ACC112 (cell line): Measurements from ENCODE around the gene ODF2.
A peak's percentile ranks its signal among the peaks of the same experiment; 100 is the strongest.

ENCODE experiments used
- H2AFZ ChIP-seq: fragments of 200-600 bp; sonication (generic); one replicate; pipeline ENCODE4 v1.6.0; 2017; ENCODE audit warnings: antibody characterized with exemption, low read length; ENCODE audit not compliant: unreplicated experiment
- H3K27ac ChIP-seq: fragments of 200-600 bp; sonication (generic); 2 replicates; pipeline ENCODE4 v1.5.1; 2014; ENCODE audit warnings: low read depth, mild to moderate bottlenecking, antibody characterized with exemption, low read length, moderate library complexity
- H3K27me3 ChIP-seq: fragments of 200-600 bp; sonication (generic); 2 replicates; pipeline ENCODE4 v1.6.1; 2014; ENCODE audit warnings: mild to moderate bottlenecking, antibody characterized with exemption, low read length, moderate library complexity, mixed read lengths; ENCODE audit not compliant: insufficient read depth
- H3K36me3 ChIP-seq: fragments of 200-600 bp; sonication (generic); 2 replicates; pipeline ENCODE4 v1.6.1; 2016; ENCODE audit warnings: mild to moderate bottlenecking, antibody characterized with exemption, low read length, moderate library complexity, mixed read lengths; ENCODE audit not compliant: insufficient read depth
- H3K4me1 ChIP-seq: fragments of 200-600 bp; sonication (generic); one replicate; pipeline ENCODE4 v1.6.1; 2016; ENCODE audit warnings: low read length, mixed read lengths; ENCODE audit not compliant: insufficient read depth, unreplicated experiment, control insufficient read depth
- H3K4me3 ChIP-seq: fragments of 200-600 bp; sonication (generic); 2 replicates; pipeline ENCODE4 v1.5.1; 2014; ENCODE audit warnings: mild to moderate bottlenecking, low read depth, low read length
- H3K79me2 ChIP-seq: fragments of 200-600 bp; sonication (generic); one replicate; pipeline ENCODE4 v1.6.0; 2016; ENCODE audit warnings: low read length; ENCODE audit not compliant: control insufficient read depth, unreplicated experiment, insufficient read depth

The ODF2 gene

DNA sequence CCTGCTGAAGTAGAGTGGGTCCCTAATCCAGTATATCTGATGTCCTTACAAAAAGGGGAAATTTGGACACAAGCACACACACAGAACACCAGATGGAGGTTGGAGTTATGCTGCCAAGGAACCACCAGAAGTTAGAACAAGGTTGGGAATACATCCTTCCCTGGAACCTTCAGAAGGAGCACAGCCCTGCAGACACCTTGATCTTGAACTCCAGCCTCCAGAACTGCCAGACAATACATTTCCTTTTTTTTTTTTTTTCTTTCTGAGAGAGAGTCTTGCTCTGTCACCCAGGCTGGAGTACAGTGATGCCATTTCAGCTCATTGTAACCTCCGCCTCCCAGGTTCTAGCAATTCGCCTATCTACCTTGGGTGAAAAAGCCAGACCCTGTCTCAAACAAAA, 7.1 kb upstream of the ODF2 start:
- Histone ChIP-seq H3K4me1 (no peaks in the 10 kb centered on the region), H3K27me3 (no peaks in the 10 kb centered on the region; the same call in 1 of the 2 replicates), H3K79me2 (no peaks in the 10 kb centered on the region), H3K27ac (no peak overlapping the region), H3K36me3 (no peaks in the 10 kb centered on the region), H3K4me3 (no peak overlapping the region), H2AFZ (no peak overlapping the region)

GRCh38 chr9:128454991-128455390, 815 bp upstream of the ODF2 start:
- Histone ChIP-seq H2AFZ (no peak overlapping the region), H3K27me3 (no peaks in the 10 kb centered on the region), H3K79me2 (peaks cover 14% of the 10 kb centered on the region), H3K4me3 (no peak overlapping the region), H3K4me1 (peaks cover 5% of the 10 kb centered on the region), H3K27ac (no peak overlapping the region), H3K36me3 (no peaks in the 10 kb centered on the region)

DNA sequence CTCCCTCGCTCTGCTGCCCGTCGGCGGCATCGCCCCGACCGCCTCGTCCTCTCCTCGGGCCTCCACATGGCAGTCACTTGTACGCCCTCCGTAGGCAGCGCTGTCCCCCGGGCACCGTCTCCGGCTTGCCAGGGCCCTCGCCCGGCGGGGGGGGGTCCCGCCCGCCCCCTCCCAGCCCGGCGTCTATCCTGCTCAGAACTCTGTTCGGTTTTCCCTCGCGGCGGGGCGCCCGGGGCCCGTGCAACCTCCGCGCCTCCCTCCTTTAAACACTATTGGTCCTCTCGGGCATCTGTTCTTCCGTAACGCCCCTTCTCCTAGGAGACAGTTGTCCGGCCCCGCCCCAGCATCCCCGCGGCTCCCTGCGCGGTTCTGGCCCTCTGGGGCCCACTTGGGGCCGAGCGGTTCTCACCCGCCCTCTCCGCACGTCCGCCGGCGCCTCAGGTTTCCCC, 831 bp downstream of the ODF2 start:
- H3K79me2 ChIP-seq, result peaks cover 14% of the 10 kb centered on the region
- peak overlapping the region; percentile 58 for H2AFZ ChIP-seq
- H3K27ac ChIP-seq, result peak overlapping the region; percentile 75
- H3K36me3 ChIP-seq, result no peaks in the 10 kb centered on the region
- no peaks in the 10 kb centered on the region for H3K27me3 ChIP-seq
- peak overlapping the region; percentile 92 for H3K4me3 ChIP-seq
- H3K4me1 ChIP-seq, result peaks cover 5% of the 10 kb centered on the region

GRCh38 chr9:128457207-128457606, 1.4 kb downstream of the ODF2 start:
- Histone ChIP-seq H3K4me1 (peaks cover 5% of the 10 kb centered on the region), H3K4me3 (peak overlapping the region; percentile 92), H3K27ac (no peak overlapping the region), H3K36me3 (no peaks in the 10 kb centered on the region), H3K27me3 (no peaks in the 10 kb centered on the region), H3K79me2 (peaks cover 14% of the 10 kb centered on the region), H2AFZ (no peak overlapping the region)

DNA sequence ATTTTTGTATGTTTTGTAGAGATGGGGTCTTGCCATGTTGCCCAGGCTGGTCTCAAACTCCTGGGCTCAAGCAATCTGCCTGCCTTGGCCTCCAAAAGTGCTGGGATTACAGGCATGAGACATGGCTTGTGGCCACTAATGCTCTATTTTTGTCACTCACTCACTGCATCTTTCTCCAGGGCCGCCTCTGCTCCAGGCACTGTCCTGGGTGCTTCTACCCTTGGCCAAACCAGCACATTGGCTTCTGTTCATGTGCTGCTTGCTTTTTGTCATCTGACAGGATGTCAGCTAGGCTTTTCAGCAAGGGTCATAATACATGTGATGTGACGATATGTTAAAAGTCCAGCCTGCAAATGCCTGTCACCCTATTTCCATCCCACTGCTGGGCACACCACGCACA, 3.2 kb downstream of the ODF2 start:
- Histone ChIP-seq H3K4me1 (peaks cover 5% of the 10 kb centered on the region), H3K27me3 (no peaks in the 10 kb centered on the region), H3K36me3 (no peaks in the 10 kb centered on the region), H3K4me3 (no peak overlapping the region), H2AFZ (no peak overlapping the region), H3K27ac (no peak overlapping the region), H3K79me2 (peaks cover 14% of the 10 kb centered on the region)

DNA sequence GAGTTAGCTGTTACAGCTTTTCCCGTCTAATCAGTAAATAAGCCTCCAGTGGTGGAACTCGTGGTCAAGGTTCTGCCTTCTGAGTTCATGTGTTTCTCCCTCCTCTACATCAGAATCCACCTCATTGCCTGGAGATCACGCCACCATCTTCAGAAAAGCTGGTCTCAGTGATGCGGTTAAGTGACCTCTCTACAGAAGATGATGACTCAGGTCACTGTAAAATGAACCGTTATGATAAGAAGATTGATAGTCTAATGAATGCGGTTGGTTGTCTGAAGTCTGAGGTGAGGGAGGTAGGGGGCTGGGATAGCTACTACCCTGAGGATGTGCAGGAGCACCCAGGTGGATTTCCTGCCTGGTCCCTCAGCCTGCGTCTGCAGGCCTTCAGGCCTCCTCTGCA, 13.3 kb downstream of the ODF2 start:
- no peaks in the 10 kb centered on the region for H3K27me3 ChIP-seq
- H3K27ac ChIP-seq, result no peak overlapping the region
- no peak overlapping the region for H2AFZ ChIP-seq
- no peaks in the 10 kb centered on the region for H3K79me2 ChIP-seq
- H3K4me3 ChIP-seq, result no peak overlapping the region
- H3K36me3 ChIP-seq, result no peaks in the 10 kb centered on the region; the same call in 1 of the 2 replicates
- peaks cover 7% of the 10 kb centered on the region for H3K4me1 ChIP-seq

DNA sequence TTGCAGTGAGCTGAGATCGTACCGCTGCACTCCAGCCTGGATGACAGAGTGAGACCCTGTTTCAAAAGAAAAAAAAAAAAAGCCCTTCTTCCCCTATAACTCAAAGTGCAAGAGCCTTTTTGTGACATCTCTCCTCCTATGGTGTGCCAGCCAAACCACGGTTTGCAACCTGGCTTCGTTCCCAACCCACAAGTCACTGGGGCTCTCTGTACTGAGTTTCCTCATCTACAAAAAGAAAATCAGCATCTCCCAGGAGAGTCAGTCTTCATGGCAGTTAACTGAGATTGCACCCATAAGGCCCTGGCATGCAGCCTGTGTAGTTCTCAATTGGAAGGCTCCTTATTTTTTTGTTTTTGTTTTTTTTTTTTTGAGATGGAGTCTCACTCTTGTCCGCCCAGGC, 14.8 kb downstream of the ODF2 start:
- Histone ChIP-seq H3K27ac (no peak overlapping the region), H3K27me3 (no peaks in the 10 kb centered on the region), H3K36me3 (0 out of 2 replicates have a peak, but pooled peaks cover 3% of the 10 kb centered on the region), H2AFZ (no peak overlapping the region), H3K79me2 (no peaks in the 10 kb centered on the region), H3K4me1 (peaks cover 7% of the 10 kb centered on the region), H3K4me3 (no peak overlapping the region)

GRCh38 chr9:128473104-128473503, 17.3 kb downstream of the ODF2 start:
- Histone ChIP-seq H3K79me2 (no peaks in the 10 kb centered on the region), H3K4me1 (peaks cover 7% of the 10 kb centered on the region), H3K36me3 (0 out of 2 replicates have a peak, but pooled peaks cover 3% of the 10 kb centered on the region), H3K4me3 (no peak overlapping the region), H3K27me3 (no peaks in the 10 kb centered on the region), H2AFZ (no peak overlapping the region), H3K27ac (no peak overlapping the region)

GRCh38 chr9:128475867-128476266, 20.1 kb downstream of the ODF2 start:
- Histone ChIP-seq H3K27me3 (no peaks in the 10 kb centered on the region), H3K4me3 (no peak overlapping the region), H3K79me2 (no peaks in the 10 kb centered on the region), H3K4me1 (no peaks in the 10 kb centered on the region), H3K27ac (no peak overlapping the region), H2AFZ (no peak overlapping the region), H3K36me3 (0 out of 2 replicates have a peak, but pooled peaks cover 5% of the 10 kb centered on the region)

- Histone ChIP-seq H3K79me2 (no peaks in the 10 kb centered on the region), H3K4me3 (no peak overlapping the region), H3K27ac (no peak overlapping the region), H2AFZ (no peak overlapping the region), H3K4me1 (no peaks in the 10 kb centered on the region), H3K36me3 (peaks cover 13% of the 10 kb centered on the region; the same call in 1 of the 2 replicates), H3K27me3 (no peaks in the 10 kb centered on the region)
Observed at GRCh38 chr9:128479262-128479661, 23.5 kb downstream of the ODF2 start.

DNA sequence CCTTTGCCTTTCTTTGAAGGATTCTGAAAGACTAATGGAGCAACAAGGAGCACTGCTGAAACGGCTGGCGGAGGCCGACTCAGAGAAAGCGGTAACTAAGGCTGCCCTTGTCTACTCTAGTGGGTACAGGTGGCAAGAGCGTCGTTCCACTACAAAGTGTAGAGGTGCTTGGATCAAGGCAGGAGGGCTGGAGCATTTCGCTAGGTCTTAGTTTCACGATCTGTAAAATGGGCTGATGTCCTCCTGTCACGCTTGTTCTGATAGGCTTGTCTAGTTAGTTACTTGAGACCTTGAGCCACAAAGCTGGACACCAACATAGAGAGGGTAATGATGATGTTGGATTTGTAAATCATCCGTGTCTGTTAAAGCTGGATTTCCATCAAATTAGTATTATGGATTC, 25.8 kb downstream of the ODF2 start:
- no peaks in the 10 kb centered on the region for H3K27me3 ChIP-seq
- no peak overlapping the region for H3K4me3 ChIP-seq
- H2AFZ ChIP-seq, result no peak overlapping the region
- no peaks in the 10 kb centered on the region for H3K4me1 ChIP-seq
- H3K36me3 ChIP-seq, result peaks cover 17% of the 10 kb centered on the region; the same call in 1 of the 2 replicates
- H3K79me2 ChIP-seq, result no peaks in the 10 kb centered on the region
- no peak overlapping the region for H3K27ac ChIP-seq
